CD4-positive, CD25-positive, alpha-beta regulatory T cell (primary cell): ENCODE measurements around the gene ENOX2. TPM values are rescaled to one million over a fixed set of nuclear protein-coding genes. Genes with fewer than 3 reads are reported as not detected.
"Not testable (repeated sequence)": the region's sequence is repeated elsewhere in the genome, so short reads cannot be mapped to it uniquely, and the experiment has no call there.

Source experiments
- ATAC-seq, 2 donors: fragments of 150-1000 bp; cut with Tn5 transposase; one replicate each; pipeline ENCODE4 v1.10.0; 2021; ENCODE audit warnings: low read depth in 2 of 2, moderate number of reproducible peaks in 2 of 2, moderate library complexity in 1 of 2
- DNase-seq, 3 donors: peaks; one replicate each; pipeline versions ENCODE4 v3.0.0 to v3.0.0-alpha.2; 2012 to 2022; ENCODE audit warnings: mixed read lengths in 1 of 3
- H3K27ac ChIP-seq: one replicate; pipeline ENCODE4 v1.7.0; 2013; ENCODE audit warnings: mild to moderate bottlenecking, low read length; ENCODE audit not compliant: insufficient read depth, poor library complexity, severe bottlenecking
- H3K27me3 ChIP-seq: one replicate; pipeline ENCODE4 v1.7.0; 2013; ENCODE audit warnings: low read length; ENCODE audit not compliant: control insufficient read depth, insufficient read depth
- H3K36me3 ChIP-seq: one replicate; pipeline ENCODE4 v1.7.0; 2013; ENCODE audit warnings: mild to moderate bottlenecking, low read length, moderate library complexity; ENCODE audit not compliant: control insufficient read depth, insufficient read depth
- H3K4me1 ChIP-seq: 2 replicates; pipeline ENCODE4 v1.7.0; 2013; ENCODE audit warnings: mild to moderate bottlenecking, low read length; ENCODE audit not compliant: insufficient read depth, control insufficient read depth, poor library complexity, severe bottlenecking
- H3K4me3 ChIP-seq: one replicate; pipeline ENCODE4 v1.7.0; 2013; ENCODE audit warnings: low read depth, mild to moderate bottlenecking, low read length, moderate library complexity
- H3K9me3 ChIP-seq, 2 experiments: 1 replicate in 1 of 2; 2 replicates in 1 of 2; pipeline ENCODE4 v1.7.0; 2013; ENCODE audit warnings: low read length in 2 of 2, mild to moderate bottlenecking in 1 of 2, moderate library complexity in 1 of 2; ENCODE audit not compliant: control insufficient read depth in 2 of 2
- H3K27ac Mint-ChIP-seq, 3 donors: one replicate each; pipeline ENCODE4 v1.8.0; 2020 to 2022; ENCODE audit warnings: mild to moderate bottlenecking in 3 of 3, mixed read lengths in 3 of 3, moderate library complexity in 2 of 3
- H3K27me3 Mint-ChIP-seq: one replicate; pipeline ENCODE4 v1.8.0; 2022; ENCODE audit warnings: mild to moderate bottlenecking, mixed read lengths
- H3K36me3 Mint-ChIP-seq: one replicate; pipeline ENCODE4 v1.8.0; 2020; ENCODE audit warnings: mixed read lengths
- H3K4me1 Mint-ChIP-seq, 4 donors: one replicate each; pipeline ENCODE4 v1.8.0; 2020 to 2022; ENCODE audit warnings: mixed read lengths in 4 of 4, mild to moderate bottlenecking in 1 of 4
- H3K4me3 Mint-ChIP-seq, 4 donors: one replicate each; pipeline ENCODE4 v1.8.0; 2020 to 2022; ENCODE audit warnings: mild to moderate bottlenecking in 4 of 4, mixed read lengths in 4 of 4, moderate library complexity in 3 of 4
- H3K9me3 Mint-ChIP-seq, 7 donors: one replicate each; pipeline ENCODE4 v1.8.0; 2020 to 2022; ENCODE audit warnings: mixed read lengths in 7 of 7, mild to moderate bottlenecking in 3 of 7, moderate library complexity in 2 of 7
- polyA plus RNA-seq, 4 donors: library from polyadenylated mRNA; unstranded; fragments of 300-500 nt; fragmentation: Illumina TruSeq; gene quantifications; one replicate each; pipeline ENCODE4 v1.2.3, GENCODE V29; 2021
- total RNA-seq: library from RNA; stranded (reverse); gene quantifications from one replicate; pipeline ENCODE4 v1.2.3, GENCODE V29; 2022

ENOX2 gene
- total and polyA plus RNA-seq, 5 donors from 2014 or later: 10.6 to 23.3 (median 20.0) TPM

- not testable (repeated sequence) for H3K27ac ChIP-seq, H3K36me3 Mint-ChIP-seq, H3K4me3 ChIP-seq, H3K4me1 ChIP-seq, H3K4me3 Mint-ChIP-seq, H3K9me3 ChIP-seq, DNase-seq, H3K9me3 Mint-ChIP-seq, H3K27me3 ChIP-seq, H3K36me3 ChIP-seq, ATAC-seq, H3K4me1 Mint-ChIP-seq, H3K27me3 Mint-ChIP-seq, H3K27ac Mint-ChIP-seq
Observed at GRCh38 chrX:130819367-130819766, 83.6 kb downstream of the ENOX2 start.

GRCh38 chrX:130813932-130814331 is 89.1 kb downstream of the ENOX2 start:
- not testable (repeated sequence) for H3K36me3 Mint-ChIP-seq, DNase-seq, H3K9me3 ChIP-seq, H3K4me1 ChIP-seq, H3K4me3 ChIP-seq, H3K9me3 Mint-ChIP-seq, H3K27ac Mint-ChIP-seq, ATAC-seq, H3K36me3 ChIP-seq, H3K27me3 ChIP-seq, H3K27me3 Mint-ChIP-seq, H3K4me3 Mint-ChIP-seq, H3K27ac ChIP-seq
- H3K4me1 Mint-ChIP-seq: peaks cover 0 to 12% (median 4%) of the 10 kb centered on the region in 4 donors

GRCh38 chrX:130810561-130810960 is 92.4 kb downstream of the ENOX2 start:
- H3K4me1 Mint-ChIP-seq: peaks cover 0 to 11% (median 3%) of the 10 kb centered on the region in 4 donors
- no peaks in the 10 kb centered on the region for H3K9me3 ChIP-seq
- no peak for ATAC-seq
- H3K9me3 Mint-ChIP-seq: peaks cover 0 to 7% (median 2%) of the 10 kb centered on the region in 7 donors
- H3K27ac Mint-ChIP-seq: no peak overlapping the region
- no peaks in the 10 kb centered on the region for H3K27me3 Mint-ChIP-seq
- no peak overlapping the region for H3K4me3 Mint-ChIP-seq
- H3K36me3 ChIP-seq: no peaks in the 10 kb centered on the region
- H3K4me1 ChIP-seq: no peaks in the 10 kb centered on the region
- H3K27me3 ChIP-seq: no peaks in the 10 kb centered on the region
- peaks cover 5% of the 10 kb centered on the region for H3K36me3 Mint-ChIP-seq
- no peak overlapping the region for H3K4me3 ChIP-seq
- DNase-seq: no peak
- no peak overlapping the region for H3K27ac ChIP-seq

- no peak overlapping the region for H3K4me3 ChIP-seq
Observed at GRCh38 chrX:130805903-130806302, 97.1 kb downstream of the ENOX2 start.

GRCh38 chrX:130803537-130803936 is 99.5 kb downstream of the ENOX2 start:
- Mint-ChIP-seq H3K27ac (no peak overlapping the region), H3K4me3 (no peak overlapping the region), H3K27me3 (no peaks in the 10 kb centered on the region), H3K9me3 (no peaks in the 10 kb centered on the region), H3K4me1 (peaks cover 0 to 6% (median 0%) of the 10 kb centered on the region in 4 donors), H3K36me3 (no peaks in the 10 kb centered on the region)
- H3K27ac ChIP-seq: no peak overlapping the region
- DNase-seq (no peak), ATAC-seq (no peak)
- no peaks in the 10 kb centered on the region for H3K9me3 ChIP-seq
- no peaks in the 10 kb centered on the region for H3K36me3 ChIP-seq
- H3K4me1 ChIP-seq: no peaks in the 10 kb centered on the region
- no peak overlapping the region for H3K4me3 ChIP-seq
- no peaks in the 10 kb centered on the region for H3K27me3 ChIP-seq

More at GRCh38 chrX:130805903-130806302, 97.1 kb downstream of the ENOX2 start:
- Mint-ChIP-seq H3K4me1 (peaks cover 0 to 8% (median under 1%) of the 10 kb centered on the region in 4 donors), H3K27me3 (no peaks in the 10 kb centered on the region), H3K27ac (no peak overlapping the region), H3K36me3 (no peaks in the 10 kb centered on the region), H3K4me3 (no peak overlapping the region), H3K9me3 (peaks cover 0 to 2% (median 0%) of the 10 kb centered on the region in 7 donors)
- Histone ChIP-seq H3K27ac (no peak overlapping the region), H3K27me3 (no peaks in the 10 kb centered on the region), H3K36me3 (no peaks in the 10 kb centered on the region), H3K9me3 (no peaks in the 10 kb centered on the region), H3K4me1 (no peaks in the 10 kb centered on the region)
- ATAC-seq (no peak), DNase-seq (no peak)

- Mint-ChIP-seq H3K9me3 (no peaks in the 10 kb centered on the region), H3K4me1 (peaks cover 0 to 6% (median 0%) of the 10 kb centered on the region in 4 donors), H3K36me3 (no peaks in the 10 kb centered on the region), H3K27me3 (no peaks in the 10 kb centered on the region), H3K27ac (no peak overlapping the region), H3K4me3 (no peak overlapping the region)
- no peak for DNase-seq
- Histone ChIP-seq H3K4me3 (no peak overlapping the region), H3K27ac (no peak overlapping the region), H3K9me3 (no peaks in the 10 kb centered on the region), H3K4me1 (no peaks in the 10 kb centered on the region), H3K27me3 (no peaks in the 10 kb centered on the region), H3K36me3 (no peaks in the 10 kb centered on the region)
- no peak for ATAC-seq
Observed at GRCh38 chrX:130801901-130802300, 101.1 kb downstream of the ENOX2 start.

- no peaks in the 10 kb centered on the region for H3K27me3 ChIP-seq
- peaks cover 0 to 2% (median 0%) of the 10 kb centered on the region in 4 donors for H3K4me1 Mint-ChIP-seq
- H3K9me3 ChIP-seq: no peaks in the 10 kb centered on the region
- no peak overlapping the region for H3K4me3 Mint-ChIP-seq
- H3K9me3 Mint-ChIP-seq: peaks cover 0 to 2% (median 0%) of the 10 kb centered on the region in 7 donors
- H3K27ac ChIP-seq: no peak overlapping the region
- no peak for DNase-seq
- no peak overlapping the region for H3K4me3 ChIP-seq
- no peaks in the 10 kb centered on the region for H3K27me3 Mint-ChIP-seq
- no peaks in the 10 kb centered on the region for H3K36me3 Mint-ChIP-seq
- no peak for ATAC-seq
- H3K4me1 ChIP-seq: no peaks in the 10 kb centered on the region
- no peak overlapping the region for H3K27ac Mint-ChIP-seq
- no peaks in the 10 kb centered on the region for H3K36me3 ChIP-seq
Observed at GRCh38 chrX:130799393-130799792, 103.6 kb downstream of the ENOX2 start.

GRCh38 chrX:130793975-130794374 is 109.0 kb downstream of the ENOX2 start:
- ATAC-seq: no peak
- no peaks in the 10 kb centered on the region for H3K27me3 ChIP-seq
- H3K27me3 Mint-ChIP-seq: no peaks in the 10 kb centered on the region
- H3K9me3 Mint-ChIP-seq: peaks cover 0 to 4% (median 0%) of the 10 kb centered on the region in 7 donors
- H3K27ac ChIP-seq: no peak overlapping the region
- no peak overlapping the region for H3K27ac Mint-ChIP-seq
- no peaks in the 10 kb centered on the region for H3K9me3 ChIP-seq
- H3K4me3 Mint-ChIP-seq: no peak overlapping the region
- H3K4me1 Mint-ChIP-seq: peaks cover 0 to 2% (median 0%) of the 10 kb centered on the region in 4 donors
- H3K4me3 ChIP-seq: no peak overlapping the region
- no peaks in the 10 kb centered on the region for H3K36me3 ChIP-seq
- no peaks in the 10 kb centered on the region for H3K4me1 ChIP-seq
- DNase-seq: no peak
- H3K36me3 Mint-ChIP-seq: peaks cover 12% of the 10 kb centered on the region
